Adipose tissue (tissue), 3 donors: ENCODE data around the gene MTCL3.

Experiments
- H3K27ac ChIP-seq: one replicate; pipeline ENCODE4 v1.5.1; 2013; ENCODE audit warnings: low read depth, low read length
- WGBS, 3 donors: extraction: QIAGEN DNeasy Blood & Tissue Kit; methylation state at CpG; one replicate each; pipeline ENCODE4 v1.1.7; 2013; 5-methylcytosine and 5-hydroxymethylcytosine counted together
- donor health status: healthy with polysubstance abuse.
- donor health status: Bipolar disorder and iron deficiency.
- donor health status: healthy.

Gene MTCL3

GRCh38 chr6:127518710-127519468, at the start of gene MTCL3:
Gene MTCL3, minus strand, starts transcription at chr6:127519335.
- 3 to 6% (median 4%) methylated on average over 42 of the region's 42 CpGs for WGBS, 3 donors
- H3K27ac ChIP-seq: no peak within 1 kb of the TSS

- no peak overlapping the region for H3K27ac ChIP-seq
- 47 to 70% (median 56%) methylated on average over 2 of the region's 2 CpGs for WGBS, 3 donors
Observed at GRCh38 chr6:127567476-127567875, 48.3 kb upstream of the MTCL3 start.

GRCh38 chr6:127566651-127567050, 47.5 kb upstream of the MTCL3 start:
- no peak overlapping the region for H3K27ac ChIP-seq

GRCh38 chr6:127566119-127566518, 47.0 kb upstream of the MTCL3 start:
- no peak overlapping the region for H3K27ac ChIP-seq

- 80 to 86% (median 81%) methylated on average over 3 of the region's 3 CpGs for WGBS, 3 donors
- no peak overlapping the region for H3K27ac ChIP-seq
Observed at GRCh38 chr6:127564761-127565160, 45.6 kb upstream of the MTCL3 start.

- no peak overlapping the region for H3K27ac ChIP-seq
- WGBS, 3 donors: 11 to 73% (median 37%) methylated on average over 1 of the region's 1 CpG
Observed at GRCh38 chr6:127561660-127562059, 42.5 kb upstream of the MTCL3 start.

GRCh38 chr6:127554435-127555006, 35.4 kb upstream of the MTCL3 start:
- no peak overlapping the region for H3K27ac ChIP-seq
- 13 to 51% (median 36%) methylated on average over 2 of the region's 2 CpGs for WGBS, 3 donors

GRCh38 chr6:127550403-127550802, 31.3 kb upstream of the MTCL3 start:
- H3K27ac ChIP-seq: no peak overlapping the region

GRCh38 chr6:127547904-127548649, 28.9 kb upstream of the MTCL3 start:
- WGBS, 3 donors: 53 to 63% (median 55%) methylated on average over 2 of the region's 2 CpGs
- H3K27ac ChIP-seq: no peak overlapping the region

- H3K27ac ChIP-seq: no peak overlapping the region
- 14 to 35% (median 29%) methylated on average over 1 of the region's 1 CpG for WGBS, 3 donors
Observed at GRCh38 chr6:127547215-127547614, 28.1 kb upstream of the MTCL3 start.

- 28 to 43% (median 40%) methylated on average over 2 of the region's 2 CpGs for WGBS, 3 donors
- H3K27ac ChIP-seq: no peak overlapping the region
Observed at GRCh38 chr6:127539272-127539671, 20.1 kb upstream of the MTCL3 start.

GRCh38 chr6:127538750-127539264, 19.7 kb upstream of the MTCL3 start:
- 39 to 70% (median 53%) methylated on average over 2 of the region's 2 CpGs for whole genome bisulfite sequencing, 3 donors
- H3K27ac ChIP-seq: no peak overlapping the region

GRCh38 chr6:127533736-127534135, 14.6 kb upstream of the MTCL3 start:
- no peak overlapping the region for H3K27ac ChIP-seq
- WGBS, 3 donors: 32 to 48% (median 37%) methylated on average over 3 of the region's 3 CpGs

GRCh38 chr6:127533011-127533410, 13.9 kb upstream of the MTCL3 start:
- 91 to 98% (median 97%) methylated on average over 1 of the region's 1 CpG for WGBS, 3 donors

GRCh38 chr6:127522714-127523113, 3.6 kb upstream of the MTCL3 start:
- 49 to 74% (median 67%) methylated on average over 1 of the region's 1 CpG for WGBS, 3 donors
- H3K27ac ChIP-seq: no peak overlapping the region

More at GRCh38 chr6:127533011-127533410, 13.9 kb upstream of the MTCL3 start:
- no peak overlapping the region for H3K27ac ChIP-seq

- WGBS, 3 donors: 10 to 19% (median 19%) methylated on average over 2 of the region's 2 CpGs
- no peak overlapping the region for H3K27ac ChIP-seq
Observed at GRCh38 chr6:127520066-127520465, 931 bp upstream of the MTCL3 start.

GRCh38 chr6:127519469-127519785, 292 bp upstream of the MTCL3 start:
- 4 to 5% (median 5%) methylated on average over 10 of the region's 10 CpGs for WGBS, 3 donors
- H3K27ac ChIP-seq: no peak overlapping the region

GRCh38 chr6:127518191-127518709, 885 bp downstream of the MTCL3 start:
- H3K27ac ChIP-seq: no peak overlapping the region
- WGBS, 3 donors: 13 to 21% (median 20%) methylated on average over 10 of the region's 10 CpGs

GRCh38 chr6:127517693-127518092, 1.4 kb downstream of the MTCL3 start:
- WGBS, 3 donors: 65 to 77% (median 73%) methylated on average over 2 of the region's 2 CpGs
- H3K27ac ChIP-seq: no peak overlapping the region
